Measurements from ENCODE around the gene SMARCD3.

The SMARCD3 gene

DNA sequence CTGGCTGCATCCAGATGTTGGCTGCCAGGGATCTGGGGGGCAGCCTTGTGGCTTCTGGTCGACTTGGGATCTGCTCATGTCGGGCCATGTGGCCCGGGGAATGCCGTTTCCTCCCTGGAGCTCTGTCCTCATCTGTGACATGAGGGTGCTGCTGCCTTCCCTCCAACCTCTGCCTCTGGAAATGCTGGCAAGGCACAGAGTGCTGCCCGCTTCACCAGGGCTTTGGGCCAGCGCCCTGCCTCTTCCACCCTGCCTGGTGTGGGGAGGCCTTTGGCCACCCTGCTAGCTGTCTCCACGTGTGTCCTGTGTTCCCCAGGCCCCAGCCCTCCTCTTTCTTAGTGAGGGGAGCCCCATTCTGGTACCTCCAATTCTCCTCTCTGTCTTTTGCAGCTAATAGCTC is 5.8 kb upstream of the SMARCD3 start:
- no peak overlapping the region for H3K4me3 ChIP-seq (replicated peaks; ENCODE audit: low read depth, low read length)
- TF ChIP-seq, protein P1, sequence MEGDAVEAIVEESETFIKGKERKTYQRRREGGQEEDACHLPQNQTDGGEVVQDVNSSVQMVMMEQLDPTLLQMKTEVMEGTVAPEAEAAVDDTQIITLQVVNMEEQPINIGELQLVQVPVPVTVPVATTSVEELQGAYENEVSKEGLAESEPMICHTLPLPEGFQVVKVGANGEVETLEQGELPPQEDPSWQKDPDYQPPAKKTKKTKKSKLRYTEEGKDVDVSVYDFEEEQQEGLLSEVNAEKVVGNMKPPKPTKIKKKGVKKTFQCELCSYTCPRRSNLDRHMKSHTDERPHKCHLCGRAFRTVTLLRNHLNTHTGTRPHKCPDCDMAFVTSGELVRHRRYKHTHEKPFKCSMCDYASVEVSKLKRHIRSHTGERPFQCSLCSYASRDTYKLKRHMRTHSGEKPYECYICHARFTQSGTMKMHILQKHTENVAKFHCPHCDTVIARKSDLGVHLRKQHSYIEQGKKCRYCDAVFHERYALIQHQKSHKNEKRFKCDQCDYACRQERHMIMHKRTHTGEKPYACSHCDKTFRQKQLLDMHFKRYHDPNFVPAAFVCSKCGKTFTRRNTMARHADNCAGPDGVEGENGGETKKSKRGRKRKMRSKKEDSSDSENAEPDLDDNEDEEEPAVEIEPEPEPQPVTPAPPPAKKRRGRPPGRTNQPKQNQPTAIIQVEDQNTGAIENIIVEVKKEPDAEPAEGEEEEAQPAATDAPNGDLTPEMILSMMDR (IDR thresholded peaks at IDR 0.05; ENCODE audit: low read depth, low read length, missing control alignments) = no peak
- no peak for DNase-seq (ENCODE audit: extremely low read depth, low read depth)

DNA sequence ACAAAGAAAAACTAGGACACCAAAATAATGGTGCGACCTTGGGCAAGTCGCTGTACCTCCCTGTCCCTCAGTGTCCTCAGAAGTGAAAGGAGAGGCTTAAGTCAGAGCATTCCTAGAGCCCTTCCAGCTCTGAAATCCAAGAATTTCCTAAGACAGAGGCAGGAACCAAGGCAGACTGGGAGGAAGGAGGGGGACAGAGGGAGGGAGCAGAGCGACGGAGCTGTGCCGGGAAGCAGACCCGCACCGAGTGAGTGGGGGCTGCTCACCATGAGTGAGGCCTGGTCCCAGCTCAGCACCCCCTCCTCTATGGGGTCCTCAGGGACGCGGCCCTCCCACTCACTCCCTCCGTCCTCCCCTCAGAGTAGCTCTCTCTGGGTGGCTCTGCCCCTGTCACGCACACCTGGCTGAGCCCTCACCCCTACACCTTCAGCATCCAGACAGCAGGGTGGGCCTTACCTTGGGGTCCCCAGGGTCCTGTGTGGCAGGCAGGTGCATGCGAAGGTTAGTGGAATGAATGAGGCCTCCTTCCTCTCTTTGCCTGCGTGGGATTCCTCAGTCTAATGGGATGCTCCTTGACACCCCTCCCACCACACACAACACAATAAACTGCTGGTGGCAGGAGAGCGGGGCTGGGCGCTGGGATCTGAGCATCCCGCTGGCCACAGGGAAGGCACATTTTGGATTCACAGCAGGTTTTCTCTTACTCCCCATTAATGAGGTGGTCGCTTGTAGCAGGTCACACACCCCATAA is 4.6 kb upstream of the SMARCD3 start:
- H3K4me3 ChIP-seq (replicated peaks; ENCODE audit: low read depth, low read length) = no peak overlapping the region

DNA sequence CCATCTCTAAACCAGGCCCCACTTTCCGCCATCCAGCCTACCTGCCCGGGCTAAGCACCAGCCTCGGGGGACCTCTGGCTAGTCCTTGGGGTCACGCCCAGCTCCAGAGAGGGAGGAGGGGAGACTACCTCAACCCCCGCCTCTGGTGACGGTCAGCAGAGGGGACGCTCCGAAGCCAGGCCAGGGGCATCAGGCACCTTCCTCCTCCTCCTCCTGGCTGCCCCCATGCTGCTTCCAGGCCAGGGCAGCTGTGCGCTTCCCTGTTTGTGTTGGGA is 4.0 kb upstream of the SMARCD3 start:
- peak overlapping the region; percentile 51 for H3K4me3 ChIP-seq (replicated peaks; ENCODE audit: low read depth, low read length)
- TF ChIP-seq, protein P1 (IDR thresholded peaks at IDR 0.05; ENCODE audit: low read depth, low read length, missing control alignments) = no peak
- DNase-seq (ENCODE audit: extremely low read depth, low read depth) = no peak

More for the DNA sequence above, 4.6 kb upstream of the SMARCD3 start:
- DNase-seq (ENCODE audit: extremely low read depth, low read depth) = no peak
- TF ChIP-seq, protein P1 (IDR thresholded peaks at IDR 0.05; ENCODE audit: low read depth, low read length, missing control alignments) = no peak

DNA sequence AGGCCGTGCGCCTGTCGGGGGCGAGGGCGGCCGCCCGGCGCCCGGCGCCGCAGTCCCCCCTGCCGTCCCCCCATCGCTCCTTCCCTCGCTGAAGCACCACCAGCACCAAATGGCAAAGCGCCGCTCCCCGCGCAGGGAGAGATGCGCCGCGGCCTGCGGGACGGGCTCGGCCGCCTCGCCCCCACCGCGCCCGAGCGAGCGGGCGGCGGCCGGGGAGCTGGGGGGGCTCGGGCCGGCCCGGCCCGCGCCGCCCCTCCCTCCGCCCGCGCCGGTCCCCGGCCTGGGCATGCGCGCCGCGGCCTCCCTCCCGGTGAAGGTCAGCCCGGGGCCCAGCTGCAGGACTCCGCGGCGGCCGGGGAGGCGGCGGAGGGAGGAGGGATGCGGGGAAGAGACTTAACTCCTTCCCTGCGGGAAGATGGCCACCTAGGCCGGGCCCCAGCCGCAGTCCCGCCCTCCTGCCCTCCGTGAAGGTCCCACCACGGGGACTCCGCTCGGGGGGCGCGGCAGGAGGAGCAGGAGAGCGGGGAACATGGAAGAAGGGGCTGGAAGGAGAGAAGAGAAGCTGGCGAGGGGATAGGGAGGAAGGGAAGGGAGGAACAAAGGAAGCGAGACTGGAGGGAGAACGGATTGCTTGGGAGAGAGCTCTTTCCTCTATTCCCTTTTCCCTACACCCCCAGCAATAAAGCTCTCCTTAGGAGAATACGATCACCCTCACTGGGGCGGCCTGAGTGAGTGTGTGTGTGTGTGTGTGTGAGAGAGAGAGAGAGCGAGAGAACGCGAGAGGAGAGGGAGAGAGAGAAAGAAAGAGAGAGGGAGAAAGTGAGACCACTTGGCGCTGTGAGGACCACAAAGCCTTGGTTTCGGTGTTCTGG is 3.4 kb upstream of the SMARCD3 start:
- DNase-seq (ENCODE audit: extremely low read depth, low read depth) = no peak
- TF ChIP-seq, protein P1 (IDR thresholded peaks at IDR 0.05; ENCODE audit: low read depth, low read length, missing control alignments) = no peak
- H3K4me3 ChIP-seq (replicated peaks; ENCODE audit: low read depth, low read length) = peak overlapping the region; percentile 51

DNA sequence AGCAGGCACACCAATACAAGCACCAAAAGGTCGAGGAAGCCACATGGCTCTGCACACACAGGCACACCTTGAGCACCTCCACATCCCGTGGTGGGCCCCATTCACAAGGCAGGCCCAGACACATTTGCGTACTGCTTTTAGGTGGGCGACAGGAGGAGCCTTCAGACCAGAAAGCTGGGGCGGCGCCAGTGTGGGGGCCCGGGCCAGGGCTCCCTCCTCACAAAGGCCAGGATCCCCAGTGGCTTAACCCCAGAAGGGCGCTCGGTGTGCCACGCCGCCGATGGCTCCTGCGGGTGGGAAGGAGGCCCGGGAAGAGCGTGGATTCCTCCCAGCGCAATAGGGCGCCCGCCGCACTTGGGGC is 2.8 kb upstream of the SMARCD3 start:
- H3K4me3 ChIP-seq (replicated peaks; ENCODE audit: low read depth, low read length) = peak overlapping the region; percentile 25
- TF ChIP-seq, protein P1 (IDR thresholded peaks at IDR 0.05; ENCODE audit: low read depth, low read length, missing control alignments) = no peak
- no peak for DNase-seq (ENCODE audit: extremely low read depth, low read depth)

DNA sequence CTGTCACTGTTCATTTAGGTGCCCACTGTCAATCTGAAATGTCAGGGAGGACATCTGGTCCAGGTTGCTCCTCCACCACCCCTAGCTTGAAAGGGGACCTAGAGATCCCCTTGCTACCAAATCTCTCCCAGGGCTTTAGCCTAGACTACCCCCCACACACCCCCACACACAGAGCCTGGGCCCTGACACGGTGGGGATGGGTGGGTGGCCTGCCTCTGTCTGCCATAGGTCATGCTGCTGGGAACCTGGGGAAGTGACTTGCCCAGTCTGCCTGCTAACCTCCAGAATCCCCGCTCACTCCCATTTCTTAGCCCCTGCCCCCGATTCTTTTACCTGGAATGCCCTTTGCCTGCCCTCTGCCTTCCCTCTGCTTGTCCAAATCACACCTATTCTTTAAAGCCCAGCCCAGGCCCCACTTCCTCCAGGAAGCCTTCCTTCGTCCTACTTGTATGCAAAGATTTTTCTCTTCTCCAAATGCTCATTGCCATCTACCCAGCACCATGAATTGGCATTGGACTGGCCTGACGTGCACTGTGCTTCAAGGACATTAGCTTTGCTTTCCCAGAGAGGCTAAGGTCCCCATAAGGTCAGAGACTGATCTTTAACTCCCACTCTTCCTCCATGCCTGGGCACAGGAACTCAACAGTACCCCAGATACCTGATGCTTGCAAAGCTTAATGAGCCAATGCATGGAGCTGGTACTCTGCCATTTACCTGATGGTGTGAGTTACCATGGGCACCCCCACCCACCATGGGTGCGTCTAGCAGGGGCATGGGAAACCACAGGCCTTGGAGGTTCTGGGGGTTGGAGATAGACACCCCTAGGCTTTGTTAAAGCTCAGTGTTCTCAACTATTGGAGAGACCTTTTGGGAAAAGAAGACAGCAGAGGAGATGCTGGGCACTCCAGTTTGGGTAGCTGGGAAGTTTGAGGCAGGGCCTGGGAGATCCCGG is 2.0 kb upstream of the SMARCD3 start:
- no peak for DNase-seq (ENCODE audit: extremely low read depth, low read depth)
- TF ChIP-seq, protein P1 (IDR thresholded peaks at IDR 0.05; ENCODE audit: low read depth, low read length, missing control alignments) = no peak
- no peak overlapping the region for H3K4me3 ChIP-seq (replicated peaks; ENCODE audit: low read depth, low read length)

Measured in HFF-Myc (cell line).